CD4-positive, alpha-beta T cell (primary cell): Measurements from ENCODE around the gene IGSF8. TPM values are rescaled to one million over a fixed set of nuclear protein-coding genes. Genes with fewer than 3 reads are reported as not detected.

Experiments
- ATAC-seq: fragments of 200-7000 bp; cut with Tn5 transposase; one replicate; pipeline ENCODE4 v1.10.0; 2022; ENCODE audit warnings: mild to moderate bottlenecking; ENCODE audit not compliant: poor library complexity
- CTCF ChIA-PET: fragments of 350-600 bp; sonication (Branson Sonifier 250); formaldehyde crosslinking; loops from one replicate; lab custom pipeline; 2021; ENCODE audit warnings: antibody characterized with exemption, inconsistent platforms; lab: Charles Lee
- POLR2A ChIA-PET: fragments of 350-600 bp; sonication (Branson Sonifier 250); formaldehyde crosslinking; loops from one replicate; lab custom pipeline; 2021; ENCODE audit warnings: antibody characterized with exemption, inconsistent platforms; lab: Charles Lee
- DNase-seq, 14 experiments: peaks; one replicate each; pipeline ENCODE4 v3.0.0-alpha.2; 2013 to 2020; ENCODE audit warnings: mixed read lengths in 2 of 14
- H3K27ac ChIP-seq, 2 donors: one replicate each; pipeline versions ENCODE4 v1.5.1 to v1.7.0; 2013; ENCODE audit warnings: low read length in 2 of 2, low read depth in 1 of 2, mild to moderate bottlenecking in 1 of 2
- H3K27me3 ChIP-seq, 2 experiments: 1 replicate in 1 of 2; 2 replicates in 1 of 2; pipeline versions ENCODE4 v1.6.1 to v1.7.0; 2013; ENCODE audit warnings: low read length in 2 of 2, control low read depth in 1 of 2, mild to moderate bottlenecking in 1 of 2, moderate library complexity in 1 of 2; ENCODE audit not compliant: insufficient read depth in 2 of 2, control insufficient read depth in 1 of 2
- H3K36me3 ChIP-seq: one replicate; pipeline ENCODE4 v1.6.1; 2013; ENCODE audit warnings: low read length, control low read depth; ENCODE audit not compliant: insufficient read depth
- H3K4me1 ChIP-seq: one replicate; pipeline ENCODE4 v1.6.1; 2013; ENCODE audit warnings: low read length, control low read depth; ENCODE audit not compliant: insufficient read depth
- H3K4me3 ChIP-seq: one replicate; pipeline ENCODE4 v1.5.1; 2013; ENCODE audit warnings: mild to moderate bottlenecking, low read length, moderate library complexity
- H3K9me3 ChIP-seq, 2 experiments: 1 replicate in 1 of 2; 2 replicates in 1 of 2; pipeline versions ENCODE4 v1.6.1 to v1.7.0; 2013; ENCODE audit warnings: low read length in 2 of 2, mild to moderate bottlenecking in 2 of 2, control low read depth in 1 of 2, moderate library complexity in 1 of 2; ENCODE audit not compliant: control insufficient read depth in 1 of 2, insufficient read depth in 1 of 2
- H3K27ac Mint-ChIP-seq: one replicate; pipeline ENCODE4 v1.8.0; 2020; ENCODE audit warnings: mixed read lengths
- H3K27me3 Mint-ChIP-seq: one replicate; pipeline ENCODE4 v1.8.0; 2021; ENCODE audit warnings: mixed read lengths
- H3K36me3 Mint-ChIP-seq: one replicate; pipeline ENCODE4 v1.8.0; 2021; ENCODE audit warnings: low read depth, mixed read lengths
- H3K4me1 Mint-ChIP-seq: one replicate; pipeline ENCODE4 v1.8.0; 2021; ENCODE audit warnings: low read depth, mixed read lengths
- H3K4me3 Mint-ChIP-seq: one replicate; pipeline ENCODE4 v1.8.0; 2020; ENCODE audit warnings: mild to moderate bottlenecking, mixed read lengths
- H3K9me3 Mint-ChIP-seq: one replicate; pipeline ENCODE4 v1.8.0; 2020; ENCODE audit warnings: mixed read lengths
- intact Hi-C, 2 experiments: fragments of 100-400 bp; cut with DNase I in 1 of 2; cut with micrococcal nuclease in 1 of 2; formaldehyde crosslinking; loops; one replicate each; pipeline versions ENCODE4 v1.15.1 to v1.9.0; 2023 to 2025; cut with DNase I, micrococcal nuclease
- total RNA-seq, 174 experiments: library from RNA in 2 of 174; stranded (reverse) in 2 of 174; gene quantifications; one replicate each; pipeline ENCODE4 v1.2.3 and lab custom pipeline; 2021 to 2026
- TF ChIP-seq, protein P1 (sequence below): fragments of 200-600 bp; IDR thresholded peaks from one replicate; pipeline ENCODE4 v1.8.0; 2022; ENCODE audit warnings: antibody characterized with exemption, mild to moderate bottlenecking

Gene IGSF8
- total RNA-seq, 2 experiments from 2014 or later = 33.1 to 33.7 TPM

DNA sequence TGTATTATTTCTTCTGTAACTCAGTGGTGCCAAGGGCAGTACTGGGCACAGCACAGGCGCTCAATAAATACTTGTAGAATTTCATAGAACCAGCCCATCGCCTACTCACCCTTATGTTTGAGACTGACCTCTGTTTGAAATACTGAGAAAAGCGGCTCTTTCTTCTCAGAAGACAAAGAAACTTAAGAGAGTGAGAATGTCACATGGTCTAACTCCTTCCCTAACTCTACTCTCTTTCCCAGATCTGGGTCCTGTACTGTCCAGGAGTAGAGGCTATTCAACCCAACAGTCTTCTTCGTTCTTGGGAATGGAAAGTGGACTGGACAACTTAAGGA, 4.2 kb downstream of the IGSF8 start:
- H3K9me3 ChIP-seq = no peaks in the 10 kb centered on the region
- H3K27ac Mint-ChIP-seq = no peak overlapping the region
- H3K27me3 ChIP-seq = no peaks in the 10 kb centered on the region
- ChIA-PET POLR2A (no interaction called here), CTCF (interaction anchor here (1.0 kb wide), 1 partner anchor 8 kb away, joined by 3 read pairs; no protein-coding TSS in a partner anchor)
- intact Hi-C loops = no loop called here
- H3K36me3 ChIP-seq = peaks cover 60% of the 10 kb centered on the region
- H3K9me3 Mint-ChIP-seq = no peaks in the 10 kb centered on the region
- H3K36me3 Mint-ChIP-seq = peaks cover 80% of the 10 kb centered on the region
- TF ChIP-seq, protein P1, sequence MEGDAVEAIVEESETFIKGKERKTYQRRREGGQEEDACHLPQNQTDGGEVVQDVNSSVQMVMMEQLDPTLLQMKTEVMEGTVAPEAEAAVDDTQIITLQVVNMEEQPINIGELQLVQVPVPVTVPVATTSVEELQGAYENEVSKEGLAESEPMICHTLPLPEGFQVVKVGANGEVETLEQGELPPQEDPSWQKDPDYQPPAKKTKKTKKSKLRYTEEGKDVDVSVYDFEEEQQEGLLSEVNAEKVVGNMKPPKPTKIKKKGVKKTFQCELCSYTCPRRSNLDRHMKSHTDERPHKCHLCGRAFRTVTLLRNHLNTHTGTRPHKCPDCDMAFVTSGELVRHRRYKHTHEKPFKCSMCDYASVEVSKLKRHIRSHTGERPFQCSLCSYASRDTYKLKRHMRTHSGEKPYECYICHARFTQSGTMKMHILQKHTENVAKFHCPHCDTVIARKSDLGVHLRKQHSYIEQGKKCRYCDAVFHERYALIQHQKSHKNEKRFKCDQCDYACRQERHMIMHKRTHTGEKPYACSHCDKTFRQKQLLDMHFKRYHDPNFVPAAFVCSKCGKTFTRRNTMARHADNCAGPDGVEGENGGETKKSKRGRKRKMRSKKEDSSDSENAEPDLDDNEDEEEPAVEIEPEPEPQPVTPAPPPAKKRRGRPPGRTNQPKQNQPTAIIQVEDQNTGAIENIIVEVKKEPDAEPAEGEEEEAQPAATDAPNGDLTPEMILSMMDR = no peak
- no peak for ATAC-seq
- DNase-seq = no peak
- H3K4me1 ChIP-seq = peaks cover 52% of the 10 kb centered on the region
- H3K4me3 Mint-ChIP-seq = no peak overlapping the region
- peaks cover 47% of the 10 kb centered on the region for H3K4me1 Mint-ChIP-seq
- H3K4me3 ChIP-seq = no peak overlapping the region
- H3K27ac ChIP-seq = no peak overlapping the region
- no peaks in the 10 kb centered on the region for H3K27me3 Mint-ChIP-seq

DNA sequence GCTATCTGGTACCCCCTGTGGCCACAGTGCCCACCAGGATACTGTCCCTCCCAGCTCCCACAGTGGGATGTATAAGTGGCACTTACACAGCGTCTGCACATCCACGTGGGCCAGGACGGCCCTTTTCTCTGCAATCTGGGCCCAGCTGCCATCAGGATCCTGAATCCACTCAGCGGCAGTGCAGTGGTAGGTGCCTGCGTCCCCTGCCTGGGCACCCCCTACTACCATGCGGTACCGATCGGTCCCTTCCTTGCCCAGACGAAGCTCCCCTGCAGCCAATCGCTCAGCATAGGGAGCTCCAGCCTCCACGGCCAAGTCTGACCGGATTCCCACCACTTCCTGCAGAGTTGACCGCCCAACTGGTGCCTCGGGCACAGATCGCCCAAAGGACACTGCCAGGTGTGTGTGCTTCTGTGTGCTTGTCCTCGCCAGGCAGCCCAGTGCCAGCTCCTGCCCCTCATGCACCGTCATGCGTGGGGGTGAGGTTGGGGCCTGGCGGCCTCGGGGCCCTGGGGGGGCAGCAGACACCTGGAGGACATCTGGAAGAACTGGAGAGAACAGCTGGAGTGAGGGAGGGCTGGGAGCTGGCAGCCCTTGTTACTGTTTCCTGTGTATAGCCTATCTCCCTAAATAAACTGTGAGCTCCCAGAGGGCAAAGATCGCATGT, 4.7 kb downstream of the IGSF8 start:
- no peak for DNase-seq
- Mint-ChIP-seq H3K27ac (no peak overlapping the region), H3K4me3 (no peak overlapping the region), H3K27me3 (no peaks in the 10 kb centered on the region), H3K9me3 (no peaks in the 10 kb centered on the region), H3K36me3 (peaks cover 81% of the 10 kb centered on the region), H3K4me1 (peaks cover 48% of the 10 kb centered on the region)
- H3K27ac ChIP-seq = peak overlapping the region in 1 of 2 donors; percentile 11
- TF ChIP-seq, protein P1 = no peak
- peaks cover 48% of the 10 kb centered on the region for H3K4me1 ChIP-seq
- intact Hi-C loops = no loop called here
- no peak for ATAC-seq
- POLR2A ChIA-PET = no interaction called here
- CTCF ChIA-PET = interaction anchor here (1.0 kb wide), 1 partner anchor 8 kb away, joined by 3 read pairs; no protein-coding TSS in a partner anchor
- no peaks in the 10 kb centered on the region for H3K9me3 ChIP-seq
- peaks cover 65% of the 10 kb centered on the region for H3K36me3 ChIP-seq
- no peaks in the 10 kb centered on the region for H3K27me3 ChIP-seq
- no peak overlapping the region for H3K4me3 ChIP-seq

DNA sequence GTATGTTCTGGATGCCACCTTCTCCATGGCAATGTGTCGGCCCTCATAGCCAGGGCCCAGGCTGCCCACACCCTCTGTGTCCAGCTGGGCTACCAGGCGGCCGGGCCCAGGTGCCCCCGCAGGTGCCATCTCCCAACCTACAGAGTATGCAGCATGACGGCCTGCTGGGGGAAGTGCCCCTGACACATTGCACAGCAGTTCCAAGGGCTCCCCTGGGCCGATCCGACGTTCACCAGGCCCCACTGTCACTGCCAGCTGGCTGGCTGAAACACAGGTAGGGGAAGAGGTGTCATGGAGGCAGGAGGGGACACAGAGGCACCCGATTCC, 5.4 kb downstream of the IGSF8 start:
- peaks cover 48% of the 10 kb centered on the region for H3K4me1 Mint-ChIP-seq
- Histone ChIP-seq H3K36me3 (peaks cover 69% of the 10 kb centered on the region), H3K4me3 (no peak overlapping the region), H3K27me3 (no peaks in the 10 kb centered on the region), H3K4me1 (peaks cover 45% of the 10 kb centered on the region), H3K9me3 (no peaks in the 10 kb centered on the region), H3K27ac (no peak overlapping the region)
- H3K9me3 Mint-ChIP-seq = no peaks in the 10 kb centered on the region
- no peak overlapping the region for H3K27ac Mint-ChIP-seq
- no peak for DNase-seq
- H3K36me3 Mint-ChIP-seq = peaks cover 84% of the 10 kb centered on the region
- no peak for ATAC-seq
- no peak overlapping the region for H3K4me3 Mint-ChIP-seq
- ChIA-PET CTCF (interaction anchor here (1.0 to 1.1 kb wide), 2 partner anchors 7 to 9 kb away, joined by 3 read pairs; no protein-coding TSS in a partner anchor), POLR2A (no interaction called here)
- intact Hi-C loops = no loop called here
- TF ChIP-seq, protein P1 = no peak
- no peaks in the 10 kb centered on the region for H3K27me3 Mint-ChIP-seq
